ENCODE results near the gene RAPGEF4.

GRCh38 chr2:173050684-173051083, 315.0 kb downstream of the RAPGEF4 start:
- no peak for TF ChIP-seq CTCF (IDR thresholded peaks at IDR 0.05)
- TF ChIP-seq POLR2A (IDR thresholded peaks at IDR 0.05): no peak
